ENCODE measurements around the gene ASNSD1.

ASNSD1 gene

GRCh38 chr2:189661148-189661956 lies at the start of gene ASNSD1:
Gene ASNSD1, plus strand, starts transcription at chr2:189661459. Its CDS starts 4,674 bp downstream, at chr2:189666133.
- TF ChIP-seq CTCF (IDR thresholded peaks at IDR 0.05; ENCODE audit: borderline replicate concordance, insufficient read depth, low read depth, low read length) = peak; percentile 82
- peak within 1 kb of the TSS; percentile 84 for H3K4me3 ChIP-seq (ENCODE audit: low read depth, low read length)

GRCh38 chr2:189613077-189613636 lies 48.1 kb upstream of the ASNSD1 start:
- no peak overlapping the region for H3K4me3 ChIP-seq (ENCODE audit: low read depth, low read length)
- TF ChIP-seq CTCF (IDR thresholded peaks at IDR 0.05; ENCODE audit: borderline replicate concordance, insufficient read depth, low read depth, low read length) = no peak

- no peak overlapping the region for H3K4me3 ChIP-seq (ENCODE audit: low read depth, low read length)
- no peak for TF ChIP-seq CTCF (IDR thresholded peaks at IDR 0.05; ENCODE audit: borderline replicate concordance, insufficient read depth, low read depth, low read length)
Observed at GRCh38 chr2:189613650-189614420, 47.4 kb upstream of the ASNSD1 start.

- TF ChIP-seq CTCF (IDR thresholded peaks at IDR 0.05; ENCODE audit: borderline replicate concordance, insufficient read depth, low read depth, low read length) = no peak
- H3K4me3 ChIP-seq (ENCODE audit: low read depth, low read length) = no peak overlapping the region
Observed at GRCh38 chr2:189614585-189614984, 46.7 kb upstream of the ASNSD1 start.

GRCh38 chr2:189618197-189618596 lies 43.1 kb upstream of the ASNSD1 start:
- H3K4me3 ChIP-seq (ENCODE audit: low read depth, low read length) = no peak overlapping the region
- TF ChIP-seq CTCF (IDR thresholded peaks at IDR 0.05; ENCODE audit: borderline replicate concordance, insufficient read depth, low read depth, low read length) = no peak

- no peak for TF ChIP-seq CTCF (IDR thresholded peaks at IDR 0.05; ENCODE audit: borderline replicate concordance, insufficient read depth, low read depth, low read length)
- H3K4me3 ChIP-seq (ENCODE audit: low read depth, low read length) = no peak overlapping the region
Observed at GRCh38 chr2:189621781-189622180, 39.5 kb upstream of the ASNSD1 start.

All from GM12875 (cell line).